NK-92 treated with Interleukin-12 subunit alpha and Interleukin-12 subunit beta, amount 100 ng/mL, for 24 hours (cell line): ENCODE measurements around the gene NEU1.

Experiments used
- DNase-seq: peaks from one replicate; lab custom pipeline; 2025; lab: John Stamatoyannopoulos, UW

Gene NEU1

GRCh38 chr6:31896493-31896855 is 33.9 kb upstream of the NEU1 start:
- no peak for DNase-seq

- DNase-seq = no peak
These were observed 30.2 kb upstream of the NEU1 start for GRCh38 chr6:31892821-31893220.

GRCh38 chr6:31889331-31889972 is 26.8 kb upstream of the NEU1 start:
- DNase-seq = no peak

- DNase-seq = no peak
These were observed 25.9 kb upstream of the NEU1 start for GRCh38 chr6:31888276-31889258.

GRCh38 chr6:31887173-31888007 is 24.8 kb upstream of the NEU1 start:
- no peak for DNase-seq

GRCh38 chr6:31886541-31886991 is 23.9 kb upstream of the NEU1 start:
- DNase-seq = no peak

- no peak for DNase-seq
These were observed 22.0 kb upstream of the NEU1 start for GRCh38 chr6:31884528-31885035.

GRCh38 chr6:31883676-31884075 is 21.1 kb upstream of the NEU1 start:
- DNase-seq = no peak

- DNase-seq = no peak
These were observed 19.7 kb upstream of the NEU1 start for GRCh38 chr6:31882344-31882743.

- no peak for DNase-seq
These were observed 18.7 kb upstream of the NEU1 start for GRCh38 chr6:31881136-31881859.

GRCh38 chr6:31880616-31881015 is 18.0 kb upstream of the NEU1 start:
- no peak for DNase-seq

- DNase-seq = no peak
These were observed 17.3 kb upstream of the NEU1 start for GRCh38 chr6:31879901-31880300.

GRCh38 chr6:31879143-31879542 is 16.5 kb upstream of the NEU1 start:
- no peak for DNase-seq

- no peak for DNase-seq
These were observed 16.1 kb upstream of the NEU1 start, which contains the start of gene SLC44A4 for GRCh38 chr6:31878726-31879125. TSS of gene SLC44A4 (minus strand) at chr6:31878997. CDS start at chr6:31878980, 17 bp downstream.

- DNase-seq = no peak
These were observed 15.6 kb upstream of the NEU1 start for GRCh38 chr6:31878222-31878621.

GRCh38 chr6:31877651-31878161 is 15.1 kb upstream of the NEU1 start:
- DNase-seq = no peak

GRCh38 chr6:31877125-31877650 is 14.6 kb upstream of the NEU1 start:
- no peak for DNase-seq

GRCh38 chr6:31876357-31876756 is 13.7 kb upstream of the NEU1 start:
- no peak for DNase-seq

- no peak for DNase-seq
These were observed 13.3 kb upstream of the NEU1 start for GRCh38 chr6:31875877-31876276.

- no peak for DNase-seq
These were observed 12.4 kb upstream of the NEU1 start for GRCh38 chr6:31874836-31875572.
